NCI-H774 (cell line): ENCODE results near the gene KAZN.
A peak's percentile ranks its signal among the peaks of the same experiment; 100 is the strongest.

Experiments
- DNase-seq: peaks from one replicate; lab custom pipeline; 2025; lab: John Stamatoyannopoulos, UW

Gene KAZN

GRCh38 chr1:15094056-15094455 is 495.6 kb downstream of the KAZN start:
- no peak for DNase-seq

GRCh38 chr1:15094719-15095495 is 496.4 kb downstream of the KAZN start:
- DNase-seq, result no peak

- DNase-seq, result no peak
Measured at GRCh38 chr1:15095496-15095875, 497.0 kb downstream of the KAZN start.

GRCh38 chr1:15096293-15096692 is 497.8 kb downstream of the KAZN start:
- no peak for DNase-seq

- DNase-seq, result no peak
Measured at GRCh38 chr1:15098176-15099125, 500.0 kb downstream of the KAZN start.

- no peak for DNase-seq
Measured at GRCh38 chr1:15099441-15100120, 501.1 kb downstream of the KAZN start.

GRCh38 chr1:15100121-15100879 is 501.8 kb downstream of the KAZN start:
- DNase-seq, result peak; percentile 10

- no peak for DNase-seq
Measured at GRCh38 chr1:15100880-15101760, 502.6 kb downstream of the KAZN start.

- no peak for DNase-seq
Measured at GRCh38 chr1:15101801-15102200, 503.3 kb downstream of the KAZN start.

GRCh38 chr1:15102646-15103045 is 504.2 kb downstream of the KAZN start:
- no peak for DNase-seq

GRCh38 chr1:15103211-15103610 is 504.7 kb downstream of the KAZN start:
- no peak for DNase-seq

- no peak for DNase-seq
Measured at GRCh38 chr1:15103906-15104305, 505.4 kb downstream of the KAZN start.

- DNase-seq, result no peak
Measured at GRCh38 chr1:15104768-15105167, 506.3 kb downstream of the KAZN start.

GRCh38 chr1:15106608-15107007 is 508.1 kb downstream of the KAZN start:
- no peak for DNase-seq

GRCh38 chr1:15107058-15107687 is 508.7 kb downstream of the KAZN start:
- DNase-seq, result no peak

- no peak for DNase-seq
Measured at GRCh38 chr1:15107911-15108310, 509.4 kb downstream of the KAZN start.

GRCh38 chr1:15110128-15110866 is 511.8 kb downstream of the KAZN start:
- no peak for DNase-seq

- no peak for DNase-seq
Measured at GRCh38 chr1:15110867-15111230, 512.4 kb downstream of the KAZN start.

GRCh38 chr1:15113146-15113545 is 514.7 kb downstream of the KAZN start:
- DNase-seq, result no peak

GRCh38 chr1:15114884-15115283 is 516.4 kb downstream of the KAZN start:
- DNase-seq, result no peak
